Activated CD4-positive, alpha-beta T cell treated with anti-CD3 and anti-CD28 coated beads for 1 hour (primary cell): ENCODE data around the gene AGXT.

Experiments
- DNase-seq: peaks from one replicate; pipeline ENCODE4 v3.0.0-alpha.2; 2020

Gene AGXT

GRCh38 chr2:240868286-240869108, at the start of gene AGXT:
Gene AGXT, plus strand, starts transcription at chr2:240868824. Its CDS starts 42 bp downstream, at chr2:240868866.
- DNase-seq: no peak

DNA sequence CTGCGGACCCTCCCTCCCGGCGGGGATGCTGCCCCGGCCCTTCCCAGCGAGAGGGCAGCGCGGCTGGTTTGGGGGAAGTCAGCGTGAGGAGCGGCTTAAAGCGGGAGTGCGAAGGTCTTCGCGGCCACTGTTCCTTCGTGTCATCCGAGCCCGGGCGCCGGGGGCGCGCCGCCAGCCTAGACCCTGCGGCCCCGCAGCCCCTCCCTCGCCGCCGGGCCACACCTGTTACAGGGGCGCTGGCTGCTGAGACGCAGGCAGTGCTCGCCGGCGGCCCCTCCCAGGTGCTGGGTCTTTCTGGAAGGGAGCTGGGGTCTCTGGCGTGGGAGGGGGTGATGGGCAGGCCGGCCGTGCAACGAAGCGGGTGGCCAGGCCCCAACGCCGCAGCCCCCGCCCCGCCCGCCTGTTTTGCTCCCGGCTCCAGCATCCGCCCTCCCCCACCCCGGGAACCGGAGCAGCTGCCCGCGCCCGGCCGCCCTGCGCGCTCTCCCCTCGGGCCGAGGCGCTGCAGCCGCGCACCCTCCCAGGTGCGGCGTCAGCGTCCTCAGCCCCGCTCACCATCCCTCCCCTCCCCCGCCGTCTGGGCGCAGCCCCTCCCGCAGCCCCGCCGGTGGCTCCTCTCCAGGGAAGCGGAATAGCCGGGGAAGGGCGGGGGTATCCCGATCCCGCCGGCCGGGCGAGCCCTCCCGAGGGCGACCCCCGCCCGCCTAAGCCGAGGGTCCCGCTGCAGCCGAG, 49.3 kb upstream of the AGXT start:
- no peak for DNase-seq

GRCh38 chr2:240819858-240820606, 48.6 kb upstream of the AGXT start, which contains the start of gene KIF1A:
Gene KIF1A, minus strand, starts transcription at chr2:240820219. Its CDS starts 22,467 bp downstream, at chr2:240797752.
- no peak for DNase-seq

DNA sequence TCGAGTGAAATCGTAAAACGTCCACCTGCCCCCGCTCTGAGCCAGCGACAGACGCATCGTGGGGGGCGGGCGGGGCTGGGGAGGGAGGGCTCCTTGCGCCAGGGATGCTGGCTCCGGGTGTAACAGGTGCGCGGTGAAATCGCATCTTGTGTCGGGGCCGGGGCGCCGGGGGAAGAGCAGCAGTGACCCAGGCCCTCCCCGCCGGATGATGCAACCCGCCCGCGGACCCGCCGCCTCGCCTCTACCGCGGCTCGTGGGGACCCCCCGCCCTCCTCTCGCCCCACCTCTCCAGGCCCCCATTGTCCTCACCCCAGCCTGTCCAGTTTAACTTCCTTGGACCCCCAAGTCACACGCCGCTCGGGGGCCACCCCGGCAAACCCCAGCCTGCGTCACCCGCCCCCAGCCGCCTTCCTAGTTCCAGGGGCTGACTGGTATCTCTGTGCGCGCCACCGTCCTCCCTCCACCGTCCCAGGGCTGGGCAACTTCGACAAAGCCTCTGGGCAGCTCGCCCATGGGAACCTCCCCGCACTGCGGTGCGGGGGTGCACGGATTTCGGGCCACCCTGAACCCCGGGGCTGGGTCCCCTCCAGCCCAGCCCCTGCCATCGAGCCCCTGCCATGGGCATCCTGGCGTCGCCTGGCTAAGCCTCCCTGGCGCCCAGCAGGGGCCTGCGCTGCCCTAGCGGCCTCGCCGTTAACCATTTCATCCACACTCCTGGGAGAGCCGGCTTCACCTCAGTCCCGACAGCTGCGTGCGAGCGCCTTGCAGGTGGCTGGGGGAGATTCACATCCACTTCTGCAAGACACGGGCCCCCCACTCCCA, 47.8 kb upstream of the AGXT start:
- no peak for DNase-seq

DNA sequence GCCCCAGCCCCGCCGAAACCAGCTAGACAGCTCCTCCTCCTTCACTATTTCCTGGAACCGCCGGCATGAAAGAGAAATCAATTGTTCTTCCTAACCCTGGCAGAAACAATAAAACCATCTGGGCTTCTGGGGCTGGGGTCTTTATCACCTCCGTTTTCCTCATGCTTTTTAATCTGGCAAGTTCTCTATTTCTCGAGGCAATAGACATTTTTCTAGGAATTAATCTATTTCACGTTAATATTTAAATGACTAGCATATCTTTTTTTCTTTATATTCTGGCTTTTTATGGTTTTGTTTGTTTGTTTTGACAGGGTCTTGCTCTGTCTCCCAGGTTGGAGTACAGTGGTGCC, 47.2 kb upstream of the AGXT start:
- no peak for DNase-seq

DNA sequence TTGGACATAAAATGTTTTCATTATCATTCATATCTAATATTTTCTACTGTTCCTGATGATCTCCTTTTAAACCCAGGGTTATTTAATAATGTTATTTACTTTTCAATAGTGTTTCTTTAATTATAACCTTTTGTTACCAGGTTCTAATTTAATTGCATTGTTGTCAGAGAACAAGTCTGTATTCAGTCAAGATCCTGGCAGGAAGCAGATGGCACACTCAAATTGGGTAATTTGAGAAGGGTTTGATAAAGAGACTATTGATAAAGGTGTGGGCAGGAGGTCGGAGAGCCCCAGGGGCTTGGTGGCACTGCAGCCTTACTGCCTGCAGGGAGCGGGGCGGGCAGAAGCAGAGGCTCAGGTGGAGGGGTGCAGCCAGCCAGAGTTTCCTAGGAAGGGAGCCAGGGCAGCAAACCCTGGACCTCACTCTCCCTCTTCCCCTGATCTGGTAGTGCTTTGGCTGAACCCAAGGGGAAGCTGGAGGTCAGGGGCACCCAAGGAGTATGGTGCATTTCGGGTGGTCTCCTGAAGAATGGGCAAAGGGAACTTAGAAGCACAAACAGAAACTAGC, 46.3 kb upstream of the AGXT start:
- DNase-seq: no peak

DNA sequence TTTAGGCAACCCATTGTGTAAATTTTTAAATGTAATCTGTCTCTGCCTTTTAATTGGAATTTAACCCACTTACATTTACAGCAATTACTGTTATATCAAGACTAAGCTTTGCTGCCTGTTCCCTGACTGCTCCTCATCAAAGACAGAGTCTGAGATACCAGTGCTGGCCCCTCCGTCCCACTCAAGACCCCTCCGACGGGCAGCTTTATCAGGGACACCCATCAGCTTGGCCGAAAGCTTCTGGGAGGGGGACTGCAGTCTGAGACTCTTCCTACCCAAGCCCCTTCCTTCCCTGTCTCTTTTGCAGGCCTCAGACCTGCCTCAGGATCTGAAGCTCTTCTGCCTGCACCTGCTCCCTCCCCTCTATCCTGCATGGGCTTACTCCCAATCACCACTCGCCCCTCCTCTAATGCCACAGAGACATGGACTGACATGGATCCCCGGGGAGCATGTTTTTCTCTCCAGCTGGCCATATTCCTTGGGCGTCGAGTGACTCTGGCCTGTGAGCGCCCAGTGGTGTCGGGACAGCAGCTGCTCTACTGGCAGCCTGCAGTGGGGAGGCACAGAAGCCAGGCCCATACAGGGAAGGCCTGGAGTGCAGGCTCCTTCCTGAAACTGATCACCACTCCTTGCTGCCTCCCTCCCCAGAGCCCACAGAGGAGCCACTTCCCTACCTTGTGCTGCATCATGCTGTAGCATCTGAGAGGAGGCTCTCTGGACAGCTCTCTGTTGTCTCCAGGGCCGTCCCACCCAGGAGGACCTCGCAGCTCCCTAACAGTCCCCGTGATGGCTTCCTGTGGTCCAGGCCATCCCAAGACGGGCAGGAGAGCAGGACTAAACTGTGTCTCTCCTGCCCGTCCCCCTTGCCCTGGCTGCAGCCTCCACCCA, 44.9 kb upstream of the AGXT start:
- no peak for DNase-seq

DNA sequence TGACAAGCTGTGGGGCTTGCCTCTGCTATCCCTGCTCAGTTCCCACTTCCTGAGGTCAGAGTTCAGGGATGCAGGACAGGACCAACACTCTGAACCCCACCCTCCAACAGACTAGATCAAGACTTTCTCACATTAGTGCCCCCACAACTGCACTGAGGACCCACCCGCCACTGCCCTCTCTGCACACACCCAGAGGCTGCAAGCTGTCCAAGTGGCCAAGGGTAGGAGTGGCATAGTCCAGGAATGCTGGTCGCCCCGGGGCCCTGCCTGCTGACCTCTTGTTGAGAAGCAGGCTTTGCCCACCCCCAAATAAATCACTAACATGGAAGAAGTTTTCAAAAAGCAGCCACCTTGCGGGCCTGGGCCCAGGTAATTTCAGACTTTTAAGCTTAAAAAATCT, 43.1 kb upstream of the AGXT start:
- no peak for DNase-seq

DNA sequence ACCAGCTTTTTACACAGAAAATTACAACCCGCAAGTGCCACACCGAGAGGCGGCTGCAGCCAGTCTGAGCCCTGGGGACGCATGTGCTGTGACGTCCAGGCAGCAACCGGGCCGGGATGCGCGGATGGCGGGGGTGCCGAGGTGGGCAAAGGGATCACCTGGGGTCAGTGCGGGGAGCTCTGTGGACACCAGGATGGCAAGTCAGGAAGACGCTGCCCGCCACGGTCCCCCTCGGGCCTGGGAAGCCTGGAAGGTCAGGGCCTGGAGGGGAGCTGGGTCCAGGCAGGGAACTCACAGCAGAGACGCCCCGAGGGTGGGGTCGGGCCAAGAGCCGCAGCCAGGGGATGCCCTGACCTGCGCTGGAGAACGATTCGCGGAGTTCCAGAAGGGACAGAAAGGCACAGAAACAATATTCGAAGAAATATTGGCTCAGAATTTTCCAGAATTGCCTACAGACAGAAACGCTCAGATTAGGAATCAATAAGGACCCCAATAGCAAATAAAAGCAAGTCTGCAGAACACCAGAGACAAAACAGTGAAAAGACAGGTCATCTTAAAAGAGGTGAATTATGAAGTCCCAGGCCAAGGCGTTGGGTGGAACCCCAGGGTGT, 36.9 kb upstream of the AGXT start:
- DNase-seq: no peak

GRCh38 chr2:240832205-240832727, 36.4 kb upstream of the AGXT start:
- DNase-seq: peak; percentile 98

- DNase-seq: no peak
Measured at GRCh38 chr2:240832921-240833494, 35.6 kb upstream of the AGXT start.

DNA sequence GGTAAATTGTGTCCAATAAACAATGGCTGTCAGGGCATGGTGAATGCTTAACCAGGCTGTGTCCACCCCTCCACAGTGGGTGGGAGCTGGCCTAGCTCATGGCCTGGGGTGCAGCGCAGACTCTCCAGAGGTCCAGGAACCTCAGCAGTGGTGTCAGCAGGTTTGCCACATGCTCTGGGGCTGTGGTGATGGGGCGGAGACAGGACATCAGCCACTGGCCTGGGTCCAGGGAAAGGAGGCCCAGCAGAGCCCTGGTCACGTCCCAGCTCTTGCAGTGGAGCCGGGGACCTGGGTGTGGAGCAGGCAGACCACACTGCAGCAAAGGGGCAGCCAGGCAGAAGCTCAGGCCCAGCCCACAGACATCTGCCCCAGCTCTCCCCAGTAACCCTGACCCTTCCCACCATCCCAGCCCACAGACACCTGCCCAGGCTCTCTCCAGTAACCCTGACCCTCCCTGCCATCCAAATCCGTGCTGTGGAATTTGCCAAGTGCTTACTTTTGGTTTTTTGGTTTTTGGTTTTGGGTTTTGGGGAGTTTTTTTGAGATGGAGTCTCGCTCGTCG, 34.8 kb upstream of the AGXT start:
- DNase-seq: no peak

GRCh38 chr2:240834377-240834975, 34.1 kb upstream of the AGXT start:
- DNase-seq: no peak

GRCh38 chr2:240835528-240835927, 33.1 kb upstream of the AGXT start:
- no peak for DNase-seq

DNA sequence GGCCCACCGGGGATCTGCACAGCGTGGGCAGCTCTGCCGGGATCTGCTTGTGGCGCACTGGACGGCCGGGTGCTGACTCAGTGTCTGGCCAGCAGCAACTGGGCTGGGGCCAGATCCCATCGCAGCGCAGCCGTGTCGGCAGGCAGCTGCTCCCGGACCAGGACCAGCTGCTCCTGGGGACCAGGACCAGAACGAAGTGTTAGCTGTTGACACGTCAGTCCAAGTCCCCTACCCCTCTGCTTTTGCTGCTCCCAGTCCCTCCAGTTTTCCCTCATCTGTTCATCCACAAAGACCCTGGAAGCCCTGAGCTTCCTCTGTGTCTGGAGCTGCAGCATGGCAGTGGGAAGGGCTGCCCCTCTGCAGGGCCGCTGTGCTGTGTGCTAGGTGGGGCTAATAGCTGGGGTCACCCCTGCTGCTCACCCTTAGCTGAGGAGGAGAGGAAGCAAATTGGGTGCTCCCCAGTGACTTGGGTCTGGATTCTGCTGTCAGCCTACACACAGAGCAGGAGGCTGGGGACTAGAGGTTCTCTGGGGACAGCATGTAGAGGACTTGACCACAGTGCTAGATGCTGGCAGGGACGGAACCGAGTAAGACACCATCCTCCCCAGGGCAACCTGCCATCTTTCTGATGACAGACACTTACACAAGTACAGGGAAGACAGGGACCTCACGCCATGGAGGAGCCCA, 31.7 kb upstream of the AGXT start:
- no peak for DNase-seq

DNA sequence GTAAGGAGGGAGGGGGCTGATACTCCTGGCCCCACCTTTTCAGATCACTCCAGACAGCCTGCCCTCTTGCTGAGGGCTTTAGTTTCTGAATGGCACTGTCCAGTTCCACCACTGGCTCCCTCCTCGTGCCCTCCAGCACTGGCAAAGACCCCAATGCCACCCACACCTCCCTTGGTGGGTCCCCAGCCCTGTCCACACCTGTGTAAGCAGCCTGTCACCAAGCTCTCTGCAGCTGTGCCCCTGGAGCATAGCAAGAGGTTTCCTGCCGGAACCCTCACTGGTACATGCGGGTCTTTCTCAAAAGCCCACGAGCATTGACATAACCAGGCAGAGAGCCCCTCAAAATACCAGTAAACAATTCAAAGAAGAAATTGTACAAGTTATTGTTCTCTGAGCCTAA, 31.0 kb upstream of the AGXT start:
- DNase-seq: no peak

DNA sequence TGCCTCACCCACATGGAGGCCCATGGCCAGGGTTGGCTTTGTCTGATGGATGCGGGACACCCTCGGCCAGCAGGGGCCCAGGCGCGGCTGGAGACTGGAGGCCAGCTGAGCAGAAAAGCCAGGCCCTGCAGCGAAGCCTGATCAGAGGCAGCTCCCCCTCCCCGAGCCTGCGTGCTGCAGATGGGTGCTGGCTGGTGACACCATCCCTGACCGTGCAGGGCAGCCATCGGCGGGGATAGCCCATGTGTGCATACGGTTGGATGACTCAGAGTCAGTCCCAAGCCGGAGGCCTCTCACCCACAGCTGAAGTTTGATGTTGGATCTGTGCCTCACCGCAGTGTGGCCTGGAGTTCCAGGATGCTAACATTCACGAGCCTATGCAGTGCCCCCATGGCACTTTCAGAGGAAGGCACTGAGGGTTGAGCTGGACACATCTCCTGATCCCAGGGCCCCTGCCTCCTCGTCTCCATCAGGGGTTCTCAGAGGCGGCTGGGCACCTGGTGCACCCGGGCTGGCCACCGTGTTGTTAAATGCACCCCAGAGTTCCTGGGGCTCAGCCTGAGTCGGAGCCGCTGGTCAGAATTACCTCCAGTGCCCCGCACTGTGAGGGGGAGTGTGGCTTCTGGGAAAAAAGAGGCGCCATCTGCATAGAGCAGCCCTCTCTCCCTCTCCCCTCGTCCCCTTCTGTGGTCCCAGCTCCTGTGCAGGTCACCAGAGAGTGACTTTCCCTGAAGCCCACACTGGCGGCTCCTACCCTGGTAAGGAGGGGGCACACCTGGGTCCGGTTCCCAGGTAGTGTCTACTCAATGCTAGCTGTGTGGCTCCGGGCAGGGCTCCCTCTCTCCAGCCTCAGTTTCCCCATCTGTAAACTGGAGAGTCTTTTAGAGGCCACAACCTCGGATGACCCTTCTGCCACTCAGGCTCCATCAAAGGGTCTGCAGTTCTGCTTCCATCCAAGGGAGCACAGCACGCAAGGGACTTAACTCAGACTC, 29.2 kb upstream of the AGXT start:
- DNase-seq: no peak
